Activated naive CD4-positive, alpha-beta T cell treated with anti-CD3 and anti-CD28 coated beads, Interleukin-2, amount 50 U/mL, for 16 hours (primary cell): ENCODE measurements around the gene SERINC5.
A peak's percentile ranks its signal among the peaks of the same experiment; 100 is the strongest.
"Not testable (repeated sequence)": the region's sequence is repeated elsewhere in the genome, so short reads cannot be mapped to it uniquely, and the experiment has no call there.

Source experiments
- DNase-seq: peaks from one replicate; pipeline ENCODE4 v3.0.0-alpha.2; 2020

The SERINC5 gene

GRCh38 chr5:80225189-80225933 lies 30.5 kb downstream of the SERINC5 start:
- DNase-seq = no peak

- no peak for DNase-seq
Measured at GRCh38 chr5:80223561-80223960, 32.3 kb downstream of the SERINC5 start.

GRCh38 chr5:80220245-80220897 lies 35.5 kb downstream of the SERINC5 start:
- no peak for DNase-seq

GRCh38 chr5:80219391-80219790 lies 36.5 kb downstream of the SERINC5 start:
- DNase-seq = no peak

- no peak for DNase-seq
Measured at GRCh38 chr5:80217667-80218066, 38.2 kb downstream of the SERINC5 start.

- peak; percentile 33 for DNase-seq
Measured at GRCh38 chr5:80216753-80217596, 38.9 kb downstream of the SERINC5 start.

GRCh38 chr5:80216096-80216495 lies 39.8 kb downstream of the SERINC5 start:
- no peak for DNase-seq

- no peak for DNase-seq
Measured at GRCh38 chr5:80215523-80215922, 40.3 kb downstream of the SERINC5 start.

GRCh38 chr5:80213466-80213865 lies 42.4 kb downstream of the SERINC5 start:
- no peak for DNase-seq

DNA sequence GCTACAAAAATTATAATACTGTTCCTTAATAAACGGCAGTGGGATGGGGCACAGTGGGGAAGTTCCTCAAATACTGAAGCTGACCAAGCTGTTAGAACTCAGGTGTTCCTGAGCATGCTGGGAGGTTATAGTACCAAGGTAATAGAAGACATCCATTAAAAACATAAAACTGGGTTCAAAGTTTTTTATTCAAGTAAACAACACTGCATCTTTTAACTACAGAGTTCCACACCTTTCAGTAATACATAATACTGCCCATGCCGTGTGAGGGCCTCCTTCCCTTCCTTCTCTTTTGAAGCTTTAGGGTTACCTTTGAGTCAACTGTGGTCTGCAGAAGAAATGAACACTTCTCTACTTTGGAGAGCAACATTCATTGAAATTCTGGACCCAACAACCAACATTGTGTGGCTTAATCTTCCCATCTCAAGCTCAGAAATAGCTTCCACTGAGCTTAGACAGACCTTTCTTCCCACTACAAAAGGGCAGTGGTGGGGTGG lies 43.6 kb downstream of the SERINC5 start:
- DNase-seq = no peak

DNA sequence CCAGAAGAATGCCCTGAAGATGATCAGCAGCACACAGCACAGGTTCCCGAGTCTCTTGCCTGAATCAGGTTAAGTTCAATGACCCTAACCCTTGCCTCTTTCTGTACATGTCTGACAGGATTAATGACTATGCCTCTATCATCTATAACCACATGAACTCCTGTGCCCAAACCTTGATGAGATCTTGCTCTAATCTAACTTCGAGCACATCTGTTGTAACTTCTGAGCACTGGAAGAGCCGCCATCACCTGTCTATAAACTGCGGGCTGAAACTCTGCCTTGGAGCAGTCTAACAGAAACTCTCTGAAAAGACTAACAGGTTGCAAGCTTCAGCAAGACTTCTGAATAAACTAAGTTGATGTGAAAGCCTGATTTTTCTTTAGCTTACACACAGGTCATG lies 44.5 kb downstream of the SERINC5 start:
- no peak for DNase-seq

GRCh38 chr5:80210014-80210413 lies 45.8 kb downstream of the SERINC5 start:
- no peak for DNase-seq

DNA sequence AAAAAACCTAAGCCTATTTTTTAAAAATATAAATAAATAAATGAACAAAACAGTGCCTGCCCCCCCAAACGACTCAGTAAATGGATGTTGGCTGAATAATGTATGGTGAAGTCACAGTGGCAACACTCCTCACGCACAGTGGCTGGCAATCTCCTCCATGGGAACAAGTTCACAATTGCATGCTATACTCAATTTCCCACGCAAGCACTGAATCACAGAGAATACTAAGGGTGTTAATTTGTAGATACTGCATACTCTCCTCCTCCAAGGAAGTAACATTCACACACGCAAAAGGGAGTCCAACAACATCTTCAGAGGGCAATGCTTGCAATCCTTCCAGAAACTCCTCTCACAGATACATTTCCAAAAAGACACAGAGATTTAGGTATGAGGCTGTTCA lies 47.5 kb downstream of the SERINC5 start:
- DNase-seq = no peak

DNA sequence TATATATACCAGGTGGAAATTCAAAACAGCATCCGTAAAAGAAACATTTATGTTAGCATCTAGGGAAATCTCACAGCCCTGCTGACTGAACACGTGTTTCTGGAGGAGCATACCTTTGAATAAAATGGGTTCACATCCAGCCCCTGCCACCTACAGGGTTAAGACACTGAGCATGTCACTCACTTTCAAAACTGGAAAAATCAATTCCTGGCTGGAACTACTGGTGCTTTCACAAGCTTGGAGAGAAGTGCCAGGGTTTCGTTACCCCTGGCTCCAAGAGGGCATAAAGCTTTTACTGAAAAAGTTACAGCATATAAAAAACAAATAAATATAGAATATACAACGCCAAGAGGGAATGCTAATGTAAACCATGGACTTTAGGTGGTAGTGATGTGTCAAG lies 48.0 kb downstream of the SERINC5 start:
- no peak for DNase-seq

- no peak for DNase-seq
Measured at GRCh38 chr5:80206282-80206681, 49.6 kb downstream of the SERINC5 start.

GRCh38 chr5:80205846-80206245 lies 50.0 kb downstream of the SERINC5 start:
- DNase-seq = no peak

DNA sequence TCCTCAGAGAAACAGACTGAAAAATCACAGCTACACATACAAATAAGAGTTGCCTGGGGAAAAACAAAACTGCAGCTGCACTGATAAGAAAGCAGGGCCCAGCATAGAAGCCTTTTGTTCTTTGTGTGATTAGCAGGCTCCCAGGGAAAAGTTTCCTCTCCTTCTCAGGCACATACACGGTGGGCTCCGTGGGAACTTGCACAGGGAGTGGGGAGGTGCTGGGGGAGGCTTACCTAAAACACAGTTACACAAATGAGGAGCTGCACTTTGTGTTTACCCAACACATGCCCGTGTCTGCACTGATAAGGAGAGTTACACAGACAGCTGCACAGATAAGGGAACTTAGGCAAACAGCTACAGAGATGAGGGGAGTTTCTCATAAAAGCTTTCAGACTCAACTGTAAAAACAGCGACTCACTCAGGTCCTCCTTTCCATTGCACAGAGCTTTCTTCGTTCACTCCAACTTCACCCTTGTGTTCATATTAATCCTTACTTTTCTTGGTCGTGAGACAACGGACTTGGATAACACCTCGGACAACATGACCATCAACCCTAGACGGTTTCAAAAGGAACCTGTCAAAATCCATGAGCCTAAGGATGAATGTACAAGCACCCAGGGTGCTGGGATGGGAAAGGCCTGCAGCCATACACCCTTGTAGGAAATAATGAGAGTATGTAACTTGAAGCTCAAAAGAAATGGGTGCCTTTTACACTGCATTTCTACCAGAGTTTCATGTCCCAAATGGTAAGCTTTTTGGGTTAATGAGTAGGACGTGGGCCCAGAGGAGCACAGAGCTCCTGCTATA lies 50.8 kb downstream of the SERINC5 start:
- no peak for DNase-seq

- not testable (repeated sequence) for DNase-seq
Measured at GRCh38 chr5:80201763-80202162, 54.1 kb downstream of the SERINC5 start.

- no peak for DNase-seq
Measured at GRCh38 chr5:80198920-80199319, 56.9 kb downstream of the SERINC5 start.

- no peak for DNase-seq
Measured at GRCh38 chr5:80198399-80198798, 57.4 kb downstream of the SERINC5 start.

- no peak for DNase-seq
Measured at GRCh38 chr5:80195837-80196400, 59.9 kb downstream of the SERINC5 start.

DNA sequence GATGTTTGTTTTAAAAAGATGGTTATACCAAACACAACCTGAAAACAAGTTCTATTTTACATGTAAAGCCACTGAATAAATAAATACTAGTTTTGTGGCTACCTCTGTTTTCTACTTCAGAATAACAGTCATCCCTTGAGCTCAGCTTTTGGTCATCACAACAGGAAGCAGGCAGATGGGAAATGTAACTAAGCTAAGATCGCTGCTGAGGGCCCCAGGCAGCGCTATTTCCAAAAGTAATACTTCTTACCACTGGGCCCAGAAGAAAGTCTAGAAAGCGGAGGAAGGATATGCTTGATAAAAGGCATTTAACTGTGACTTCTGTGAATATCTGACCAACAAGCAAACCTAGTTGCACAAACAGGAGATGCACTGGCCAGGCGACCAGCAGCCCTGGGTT lies 61.4 kb downstream of the SERINC5 start:
- no peak for DNase-seq
